Measurements from ENCODE around the gene FAM118B.

GRCh38 chr11:126305699-126306098 is 94.1 kb downstream of the FAM118B start:
- TF ChIP-seq EZH2 (IDR thresholded peaks at IDR 0.05) (no peak), POLR2AphosphoS5 (IDR thresholded peaks at IDR 0.05; ENCODE audit: borderline replicate concordance, low read depth, low read length) (no peak)

All from SK-N-MC (cell line).